Peyer's patch (tissue), 4 donors: ENCODE measurements around the gene TMEM170A. TPM values are rescaled to one million over a fixed set of nuclear protein-coding genes. Genes with fewer than 3 reads are reported as not detected.

Source experiments
- DNase-seq, 3 donors: peaks; one replicate each; pipeline ENCODE4 v3.0.0-alpha.2; 2017 to 2019
- H3K27ac ChIP-seq, 4 donors: fragments of 200-600 bp; sonication (generic); one replicate each; pipeline ENCODE4 v1.5.1; 2016 to 2019
- H3K27me3 ChIP-seq, 2 donors: fragments of 200-600 bp; sonication (generic); one replicate each; pipeline ENCODE4 v1.5.1; 2019
- H3K36me3 ChIP-seq, 3 donors: fragments of 200-600 bp; sonication (generic); one replicate each; pipeline ENCODE4 v1.5.1; 2016 to 2019
- H3K4me1 ChIP-seq, 4 donors: fragments of 200-600 bp; sonication (generic); one replicate each; pipeline ENCODE4 v1.5.1; 2016 to 2019
- H3K4me3 ChIP-seq, 4 donors: fragments of 200-600 bp; sonication (generic); 1 replicate in 3 of 4; 2 replicates in 1 of 4; pipeline ENCODE4 v1.5.1; 2016 to 2019; ENCODE audit warnings: mild to moderate bottlenecking in 1 of 4
- H3K9me3 ChIP-seq, 4 donors: fragments of 200-600 bp; sonication (generic); one replicate each; pipeline ENCODE4 v1.5.1; 2016 to 2019; ENCODE audit warnings: mild to moderate bottlenecking in 1 of 4
- CTCF ChIP-seq, 6 experiments: fragments of 450-650 bp in 4 of 6; fragments of 200-600 bp in 2 of 6; sonication (generic) in 1 of 6; IDR thresholded peaks; one replicate each; pipeline ENCODE4 v1.5.1; 2017 to 2019; ENCODE audit warnings: antibody characterized with exemption in 6 of 6, mild to moderate bottlenecking in 3 of 6, moderate library complexity in 1 of 6
- POLR2A ChIP-seq, 2 donors: fragments of 450-650 bp; IDR thresholded peaks; one replicate each; pipeline ENCODE4 v1.5.1; 2017; ENCODE audit warnings: antibody characterized with exemption in 2 of 2, mild to moderate bottlenecking in 2 of 2, moderate library complexity in 2 of 2
- small RNA-seq, 2 donors: library from RNA; depleted of rRNA; stranded (forward); fragments of <200 nt; gene quantifications; one replicate each; pipeline ENCODE3, GENCODE V24; 2016
- total RNA-seq, 4 donors: library from RNA; depleted of rRNA; stranded (reverse); fragments of >200 nt; gene quantifications; one replicate each; pipeline ENCODE4 v1.1.0, GENCODE V29; 2016

Gene TMEM170A
- total RNA-seq, 4 donors from 2014 or later = 37.1 to 95.1 (median 62.8) TPM

GRCh38 chr16:75402821-75403475 is 61.5 kb downstream of the TMEM170A start:
- peak; percentile 41 to 81 (median 67) for TF ChIP-seq CTCF (IDR thresholded peaks at IDR 0.05)
- no peak for TF ChIP-seq POLR2A (IDR thresholded peaks at IDR 0.05)
- H3K36me3 ChIP-seq = peaks cover 0 to 23% (median 0%) of the 10 kb centered on the region in 3 donors
- H3K9me3 ChIP-seq = no peaks in the 10 kb centered on the region
- H3K4me1 ChIP-seq = peaks cover 0 to 18% (median 1%) of the 10 kb centered on the region in 4 donors
- H3K27ac ChIP-seq = peak overlapping the region in 1 of 4 donors; percentile 71
- DNase-seq = no peak
- H3K27me3 ChIP-seq = no peaks in the 10 kb centered on the region
- no peak overlapping the region for H3K4me3 ChIP-seq

DNA sequence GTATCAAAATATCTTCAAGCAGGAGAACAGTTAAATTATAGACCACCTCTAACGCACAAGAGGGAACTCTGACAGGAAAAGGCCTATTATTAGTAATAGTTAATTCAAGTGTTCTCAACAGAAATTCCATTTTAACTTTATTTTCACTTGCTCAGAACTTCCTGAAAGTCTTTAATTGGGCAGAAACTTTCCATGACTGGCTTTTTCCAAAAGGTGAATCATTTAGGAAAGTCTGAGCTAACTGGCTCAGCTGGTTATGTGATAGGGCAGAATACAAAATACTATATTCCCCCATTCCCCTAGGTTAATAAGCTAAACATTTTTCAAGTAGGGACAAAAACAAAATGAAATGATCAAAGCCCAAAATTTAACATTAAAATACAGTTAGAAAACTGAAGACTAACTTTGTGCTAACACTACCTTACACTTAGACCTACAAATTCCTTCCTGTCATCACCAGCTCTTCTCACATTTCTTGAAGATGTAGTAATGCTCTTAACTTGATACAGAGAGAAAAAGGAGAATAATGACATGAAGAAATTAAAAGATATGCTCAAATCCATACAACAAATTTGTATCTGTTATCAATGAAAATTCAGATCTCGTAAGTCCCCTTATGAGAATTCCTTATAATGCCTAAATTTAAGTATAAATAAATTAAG is 62.2 kb downstream of the TMEM170A start:
- H3K4me1 ChIP-seq = peaks cover 0 to 18% (median 1%) of the 10 kb centered on the region in 4 donors
- H3K36me3 ChIP-seq = peaks cover 0 to 17% (median 0%) of the 10 kb centered on the region in 3 donors
- H3K9me3 ChIP-seq = no peaks in the 10 kb centered on the region
- no peak for TF ChIP-seq CTCF (IDR thresholded peaks at IDR 0.05)
- no peak for TF ChIP-seq POLR2A (IDR thresholded peaks at IDR 0.05)
- H3K27ac ChIP-seq = peak overlapping the region in 3 of 4 donors; percentile 47 to 71 (median 57)
- DNase-seq = no peak
- H3K27me3 ChIP-seq = no peaks in the 10 kb centered on the region
- no peak overlapping the region for H3K4me3 ChIP-seq

- Histone ChIP-seq H3K27ac (peak overlapping the region in 3 of 4 donors; percentile 47 to 71 (median 57)), H3K36me3 (peaks cover 0 to 11% (median 0%) of the 10 kb centered on the region in 3 donors), H3K27me3 (no peaks in the 10 kb centered on the region), H3K9me3 (no peaks in the 10 kb centered on the region), H3K4me3 (no peak overlapping the region), H3K4me1 (peaks cover 0 to 18% (median 1%) of the 10 kb centered on the region in 4 donors)
- no peak for DNase-seq
- TF ChIP-seq POLR2A (IDR thresholded peaks at IDR 0.05) (no peak), CTCF (IDR thresholded peaks at IDR 0.05) (no peak)
Observed at GRCh38 chr16:75401691-75402090, 62.8 kb downstream of the TMEM170A start.

DNA sequence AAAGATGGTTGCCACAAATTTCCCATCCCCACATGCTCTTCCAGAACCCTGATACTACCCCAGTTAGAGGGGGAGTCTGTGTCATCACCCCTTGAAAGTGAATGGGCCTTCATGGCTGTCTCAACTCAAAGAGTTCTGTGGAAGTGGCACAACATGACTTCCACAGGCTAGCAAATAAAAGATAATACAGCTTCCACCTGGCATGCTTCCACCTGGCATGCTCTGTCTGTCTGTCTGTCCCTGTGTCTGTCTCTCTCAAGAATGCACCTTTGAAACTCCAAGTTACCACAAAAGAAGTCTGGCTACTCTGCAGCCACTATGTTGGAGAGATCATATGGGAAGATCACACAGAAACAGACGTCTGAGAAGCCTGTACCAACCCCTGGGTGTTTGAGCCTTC is 66.2 kb downstream of the TMEM170A start:
- Histone ChIP-seq H3K4me3 (no peak overlapping the region), H3K9me3 (no peaks in the 10 kb centered on the region), H3K36me3 (peaks cover 0 to 12% (median 0%) of the 10 kb centered on the region in 3 donors), H3K27ac (no peak overlapping the region), H3K4me1 (peaks cover 0 to 18% (median 1%) of the 10 kb centered on the region in 4 donors), H3K27me3 (no peaks in the 10 kb centered on the region)
- TF ChIP-seq POLR2A (IDR thresholded peaks at IDR 0.05) (no peak), CTCF (IDR thresholded peaks at IDR 0.05) (no peak)
- DNase-seq = no peak

- H3K27me3 ChIP-seq = no peaks in the 10 kb centered on the region
- peaks cover 0 to 27% (median 0%) of the 10 kb centered on the region in 3 donors for H3K36me3 ChIP-seq
- no peak for DNase-seq
- no peaks in the 10 kb centered on the region for H3K4me1 ChIP-seq
- TF ChIP-seq POLR2A (IDR thresholded peaks at IDR 0.05) = no peak
- TF ChIP-seq CTCF (IDR thresholded peaks at IDR 0.05) = no peak
- H3K9me3 ChIP-seq = no peaks in the 10 kb centered on the region
- no peak overlapping the region for H3K27ac ChIP-seq
- no peak overlapping the region for H3K4me3 ChIP-seq
Observed at GRCh38 chr16:75394941-75395340, 69.5 kb downstream of the TMEM170A start.

Small RNA genes lying within 50 kb of the gene (small RNA-seq; reads per million reads assigned to genes)
- 0 reads per million in 2 donors for gene RF00598

Other genes starting within 250 kb of the TMEM170A start
- not detected for gene CTRB1, start 245.7 kb downstream of the TMEM170A start, total RNA-seq
- 100 to 1,000 TPM in 3 of 4 donors, 10 to 100 TPM in 1; 77.6 to 251 (median 206) TPM for gene BCAR1, start 213.1 kb downstream of the TMEM170A start, total RNA-seq
- gene CFDP1, start 31.2 kb downstream of the TMEM170A start, total RNA-seq = 100 to 1,000 TPM; 125 to 205 (median 156) TPM
- 10 to 100 TPM in 3 of 4 donors, not detected in 1; 12.8 to 50.2 (median 22.3) TPM for gene CHST6, start 30.8 kb upstream of the TMEM170A start, total RNA-seq
- 100 to 1,000 TPM in 1 of 4 donors, 10 to 100 TPM in 2, 1 to 10 TPM in 1; 5.8 to 160 (median 75.8) TPM for gene CHST5, start 71.4 kb upstream of the TMEM170A start, total RNA-seq
- 10 to 100 TPM in 1 of 4 donors, 1 to 10 TPM in 3; 3.3 to 17.9 (median 4.0) TPM for gene TMEM231, start 91.6 kb upstream of the TMEM170A start, total RNA-seq
- gene GABARAPL2, start 101.7 kb upstream of the TMEM170A start, total RNA-seq = 10 to 100 TPM; 52.0 to 80.9 (median 61.9) TPM
- 10 to 100 TPM; 39.2 to 74.1 (median 66.6) TPM for gene ADAT1, start 158.6 kb upstream of the TMEM170A start, total RNA-seq
- gene KARS1, start 183.0 kb upstream of the TMEM170A start, total RNA-seq = 10 to 100 TPM; 71.3 to 87.5 (median 82.7) TPM
- gene TERF2IP, start 183.1 kb upstream of the TMEM170A start, total RNA-seq = 10 to 100 TPM; 28.9 to 31.0 (median 30.8) TPM
- not detected for gene CPHXL2, start 212.3 kb upstream of the TMEM170A start, total RNA-seq
- not detected for gene DUXB, start 236.8 kb upstream of the TMEM170A start, total RNA-seq